Measurements from ENCODE around the gene PCDHA3. TPM values are rescaled to one million over a fixed set of nuclear protein-coding genes. Genes with fewer than 3 reads are reported as not detected.
A peak's percentile ranks its signal among the peaks of the same experiment; 100 is the strongest.
"Not testable (repeated sequence)": the region's sequence is repeated elsewhere in the genome, so short reads cannot be mapped to it uniquely, and the experiment has no call there.

PCDHA3 gene
- total RNA-seq, 1 donor from 2014 or later: not detected

DNA sequence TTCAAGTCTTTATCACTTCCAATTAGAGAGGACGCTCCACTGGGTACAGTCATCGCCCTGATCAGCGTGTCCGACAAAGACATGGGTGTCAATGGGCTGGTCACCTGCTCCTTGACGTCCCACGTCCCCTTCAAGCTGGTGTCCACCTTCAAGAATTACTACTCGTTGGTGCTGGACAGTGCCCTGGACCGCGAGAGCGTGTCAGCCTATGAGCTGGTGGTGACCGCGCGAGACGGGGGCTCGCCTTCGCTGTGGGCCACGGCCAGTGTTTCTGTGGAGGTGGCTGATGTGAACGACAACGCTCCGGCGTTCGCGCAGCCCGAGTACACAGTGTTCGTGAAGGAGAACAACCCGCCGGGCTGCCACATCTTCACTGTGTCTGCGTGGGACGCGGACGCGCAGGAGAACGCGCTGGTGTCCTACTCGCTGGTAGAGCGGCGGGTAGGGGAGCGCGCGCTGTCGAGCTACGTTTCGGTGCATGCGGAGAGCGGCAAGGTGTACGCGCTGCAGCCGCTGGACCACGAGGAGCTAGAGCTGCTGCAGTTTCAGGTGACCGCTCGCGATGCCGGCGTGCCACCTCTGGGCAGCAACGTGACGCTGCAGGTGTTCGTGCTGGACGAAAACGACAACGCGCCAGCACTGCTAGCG lies 7.5 kb downstream of the PCDHA3 start:
- DNase-seq; ATAC-seq (ENCODE audit: poor library complexity); intact Hi-C loops (cut with DNase I): not testable (repeated sequence)

DNA sequence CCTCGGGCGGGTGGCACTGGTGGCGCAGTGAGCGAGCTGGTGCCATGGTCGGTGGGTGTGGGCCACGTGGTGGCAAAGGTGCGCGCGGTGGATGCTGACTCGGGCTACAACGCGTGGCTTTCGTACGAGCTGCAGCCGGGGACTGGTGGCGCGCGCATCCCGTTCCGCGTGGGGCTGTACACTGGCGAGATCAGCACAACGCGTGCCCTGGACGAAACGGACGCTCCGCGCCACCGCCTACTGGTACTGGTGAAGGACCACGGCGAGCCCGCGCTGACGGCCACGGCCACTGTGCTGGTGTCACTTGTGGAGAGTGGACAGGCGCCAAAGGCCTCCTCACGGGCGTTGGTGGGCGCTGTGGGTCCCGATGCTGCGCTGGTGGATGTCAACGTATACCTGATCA lies 8.0 kb downstream of the PCDHA3 start:
- peak; percentile 39 for DNase-seq
- intact Hi-C loops (cut with DNase I): no loop called here
- no peak for ATAC-seq (ENCODE audit: poor library complexity)

DNA sequence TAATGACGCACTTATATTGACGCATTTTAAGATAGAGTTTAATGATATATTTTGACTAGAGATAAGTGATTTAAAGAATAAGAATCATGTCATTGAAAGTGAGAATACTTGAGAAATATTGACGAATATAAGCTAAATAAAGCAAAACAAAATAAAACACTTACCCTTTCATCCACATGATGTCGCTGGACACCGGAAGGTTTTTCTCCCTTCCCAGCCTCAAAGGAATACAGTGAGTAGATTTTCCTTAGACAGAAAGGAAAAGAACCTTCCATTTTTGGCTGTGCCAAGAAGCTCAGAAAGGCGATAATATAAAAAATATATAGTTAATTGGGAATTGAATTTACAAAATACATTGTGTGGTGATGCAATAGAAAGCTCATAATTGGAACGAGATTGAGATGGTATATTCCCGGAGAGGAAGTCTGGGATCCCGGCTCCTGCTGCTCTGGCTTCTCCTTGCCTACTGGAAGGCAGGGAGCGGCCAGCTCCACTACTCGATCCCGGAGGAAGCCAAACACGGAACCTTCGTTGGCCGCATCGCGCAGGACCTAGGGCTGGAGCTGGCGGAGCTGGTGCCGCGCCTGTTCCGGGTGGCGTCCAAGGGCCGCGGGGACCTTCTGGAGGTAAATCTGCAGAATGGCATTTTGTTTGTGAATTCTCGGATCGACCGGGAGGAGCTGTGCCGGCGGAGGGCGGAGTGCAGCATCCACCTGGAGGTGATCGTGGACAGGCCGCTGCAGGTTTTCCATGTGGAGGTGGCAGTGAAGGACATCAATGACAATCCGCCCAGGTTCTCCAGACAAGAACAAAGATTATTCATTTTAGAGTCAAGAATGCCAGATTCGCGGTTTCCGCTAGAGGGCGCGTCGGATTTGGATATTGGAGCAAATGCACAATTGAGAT lies 20.8 kb downstream of the PCDHA3 start, which contains the start of gene PCDHA5:
PCDHA5 (plus strand) TSS at position 239 of the 906 bp plus-strand sequence.
- intact Hi-C loops (cut with DNase I): no loop called here
- DNase-seq: peak; percentile 40
- ATAC-seq (ENCODE audit: poor library complexity): no peak

DNA sequence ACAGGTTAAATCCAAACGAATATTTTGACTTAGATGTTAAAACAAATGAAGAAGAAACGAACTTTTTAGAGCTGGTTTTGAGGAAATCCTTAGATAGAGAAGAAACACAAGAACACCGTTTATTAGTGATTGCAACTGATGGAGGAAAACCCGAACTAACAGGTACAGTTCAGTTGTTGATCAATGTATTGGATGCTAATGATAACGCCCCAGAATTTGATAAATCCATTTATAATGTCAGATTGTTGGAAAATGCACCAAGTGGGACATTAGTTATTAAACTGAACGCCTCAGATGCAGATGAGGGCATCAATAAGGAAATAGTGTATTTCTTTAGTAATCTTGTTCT lies 21.4 kb downstream of the PCDHA3 start:
- ATAC-seq (ENCODE audit: poor library complexity) (no peak), DNase-seq (no peak)
- intact Hi-C loops (cut with DNase I): no loop called here

DNA sequence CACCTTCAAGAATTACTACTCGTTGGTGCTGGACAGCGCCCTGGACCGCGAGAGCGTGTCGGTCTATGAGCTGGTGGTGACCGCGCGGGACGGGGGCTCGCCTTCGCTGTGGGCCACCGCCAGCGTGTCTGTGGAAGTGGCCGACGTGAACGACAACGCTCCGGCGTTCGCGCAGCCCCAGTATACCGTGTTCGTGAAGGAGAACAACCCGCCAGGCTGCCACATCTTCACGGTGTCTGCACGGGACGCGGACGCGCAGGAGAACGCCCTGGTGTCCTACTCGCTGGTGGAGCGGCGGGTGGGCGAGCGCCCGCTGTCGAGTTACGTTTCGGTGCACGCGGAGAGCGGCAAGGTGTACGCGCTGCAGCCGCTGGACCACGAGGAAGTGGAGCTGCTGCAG lies 22.1 kb downstream of the PCDHA3 start:
- ATAC-seq (ENCODE audit: poor library complexity); intact Hi-C loops (cut with DNase I); DNase-seq: not testable (repeated sequence)

DNA sequence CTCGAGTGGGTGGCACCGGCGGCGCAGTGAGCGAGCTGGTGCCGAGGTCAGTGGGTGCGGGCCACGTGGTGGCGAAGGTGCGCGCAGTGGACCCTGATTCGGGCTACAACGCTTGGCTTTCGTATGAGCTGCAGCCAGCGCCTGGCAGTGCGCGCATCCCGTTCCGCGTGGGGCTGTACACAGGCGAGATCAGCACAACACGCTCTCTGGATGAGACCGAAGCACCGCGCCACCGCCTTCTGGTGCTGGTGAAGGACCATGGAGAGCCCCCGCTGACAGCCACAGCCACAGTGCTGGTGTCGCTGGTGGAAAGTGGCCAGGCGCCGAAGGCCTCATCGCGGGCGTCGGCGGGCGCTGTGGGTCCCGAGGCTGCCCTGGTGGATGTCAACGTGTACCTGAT lies 22.6 kb downstream of the PCDHA3 start:
- no peak for ATAC-seq (ENCODE audit: poor library complexity)
- DNase-seq: peak; percentile 34
- intact Hi-C loops (cut with DNase I): no loop called here

DNA sequence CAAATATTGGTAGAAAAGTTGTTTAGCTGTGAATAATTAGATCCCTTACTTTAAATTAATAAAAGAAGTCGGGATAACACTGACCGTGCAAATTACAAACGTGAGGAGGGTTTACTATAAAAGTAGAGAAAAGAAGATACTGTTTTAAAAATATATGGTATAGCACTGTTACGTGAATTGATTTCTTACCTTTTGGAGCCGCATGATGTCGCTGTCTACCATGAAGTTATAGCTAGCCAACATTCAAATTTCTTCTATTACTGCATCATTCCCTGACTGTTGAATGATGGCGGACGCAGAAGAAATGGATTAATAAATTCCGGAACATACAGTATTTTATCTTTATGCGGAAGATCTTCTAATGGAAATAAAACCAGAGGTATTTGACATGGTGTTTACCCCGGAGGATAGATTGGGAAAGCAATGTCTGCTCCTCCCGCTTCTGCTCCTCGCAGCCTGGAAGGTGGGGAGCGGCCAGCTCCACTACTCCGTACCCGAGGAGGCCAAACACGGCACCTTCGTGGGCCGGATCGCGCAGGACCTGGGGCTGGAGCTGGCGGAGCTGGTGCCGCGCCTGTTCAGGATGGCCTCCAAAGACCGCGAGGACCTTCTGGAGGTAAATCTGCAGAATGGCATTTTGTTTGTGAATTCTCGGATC lies 27.0 kb downstream of the PCDHA3 start, which contains the start of gene PCDHA6:
PCDHA6 (plus strand) TSS at position 257 of the 658 bp plus-strand sequence; CDS start at position 389, 132 bp downstream.
- intact Hi-C loops (cut with DNase I): no loop called here
- no peak for ATAC-seq (ENCODE audit: poor library complexity)
- DNase-seq: no peak

DNA sequence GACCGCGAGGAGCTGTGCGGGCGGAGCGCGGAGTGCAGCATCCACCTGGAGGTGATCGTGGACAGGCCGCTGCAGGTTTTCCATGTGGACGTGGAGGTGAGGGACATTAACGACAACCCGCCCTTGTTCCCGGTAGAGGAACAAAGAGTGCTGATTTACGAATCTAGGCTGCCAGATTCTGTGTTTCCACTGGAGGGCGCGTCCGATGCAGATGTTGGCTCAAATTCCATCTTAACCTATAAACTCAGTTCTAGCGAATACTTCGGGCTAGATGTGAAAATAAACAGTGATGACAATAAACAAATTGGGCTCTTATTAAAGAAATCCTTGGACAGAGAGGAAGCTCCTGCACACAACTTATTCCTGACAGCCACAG lies 27.5 kb downstream of the PCDHA3 start:
- DNase-seq: no peak
- no peak for ATAC-seq (ENCODE audit: poor library complexity)
- intact Hi-C loops (cut with DNase I): no loop called here

DNA sequence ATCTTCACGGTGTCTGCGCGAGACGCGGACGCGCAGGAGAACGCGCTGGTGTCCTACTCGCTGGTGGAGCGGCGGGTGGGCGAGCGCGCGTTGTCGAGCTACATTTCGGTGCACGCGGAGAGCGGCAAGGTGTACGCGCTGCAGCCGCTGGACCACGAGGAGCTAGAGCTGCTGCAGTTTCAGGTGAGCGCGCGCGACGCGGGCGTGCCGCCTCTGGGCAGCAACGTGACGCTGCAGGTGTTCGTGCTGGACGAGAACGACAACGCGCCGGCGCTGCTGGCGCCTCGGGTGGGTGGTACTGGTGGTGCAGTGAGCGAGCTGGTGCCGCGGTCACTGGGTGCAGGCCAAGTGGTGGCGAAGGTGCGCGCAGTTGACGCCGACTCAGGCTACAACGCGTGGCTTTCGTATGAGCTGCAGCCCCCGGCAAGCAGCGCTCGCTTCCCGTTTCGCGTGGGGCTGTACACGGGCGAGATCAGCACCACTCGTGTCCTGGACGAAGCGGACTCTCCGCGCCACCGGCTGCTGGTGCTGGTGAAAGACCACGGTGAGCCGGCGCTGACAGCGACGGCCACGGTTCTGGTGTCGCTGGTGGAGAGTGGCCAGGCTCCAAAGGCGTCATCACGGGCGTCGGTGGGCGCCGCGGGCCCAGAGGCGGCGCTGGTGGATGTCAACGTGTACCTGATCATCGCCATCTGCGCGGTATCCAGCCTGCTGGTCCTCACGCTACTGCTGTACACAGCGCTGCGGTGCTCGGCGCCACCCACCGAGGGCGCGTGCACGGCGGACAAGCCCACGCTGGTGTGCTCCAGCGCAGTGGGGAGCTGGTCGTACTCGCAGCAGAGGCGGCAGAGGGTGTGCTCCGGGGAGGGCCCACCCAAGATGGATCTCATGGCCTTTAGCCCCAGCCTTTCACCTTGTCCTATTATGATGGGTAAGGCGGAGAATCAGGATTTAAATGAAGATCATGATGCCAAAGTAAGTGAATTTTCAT lies 28.9 kb downstream of the PCDHA3 start:
- intact Hi-C loops (cut with DNase I); DNase-seq; ATAC-seq (ENCODE audit: poor library complexity): not testable (repeated sequence)

DNA sequence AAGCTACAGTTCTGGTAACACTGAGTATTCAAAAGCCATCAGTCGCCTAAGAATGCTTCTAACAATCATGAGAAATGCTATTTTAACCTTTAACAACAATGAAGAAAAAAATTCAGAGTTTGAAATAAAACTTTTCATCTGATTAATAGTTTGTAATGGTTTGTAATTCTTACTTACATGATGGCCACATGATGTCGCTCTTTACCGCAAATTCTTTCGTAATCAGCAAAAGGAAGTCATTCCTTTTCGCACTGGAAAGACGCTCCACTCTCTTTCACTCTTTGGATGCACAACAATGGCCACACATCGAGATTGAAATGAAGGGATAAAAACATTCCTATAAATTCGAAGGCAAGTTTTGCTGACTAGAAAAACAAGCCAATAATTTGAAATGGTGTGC lies 33.1 kb downstream of the PCDHA3 start, which contains the start of gene PCDHA7:
PCDHA7 (plus strand) TSS at position 277 of the 400 bp plus-strand sequence; CDS start at position 392, 115 bp downstream.
- intact Hi-C loops (cut with DNase I): no loop called here
- no peak for DNase-seq
- no peak for ATAC-seq (ENCODE audit: poor library complexity)

DNA sequence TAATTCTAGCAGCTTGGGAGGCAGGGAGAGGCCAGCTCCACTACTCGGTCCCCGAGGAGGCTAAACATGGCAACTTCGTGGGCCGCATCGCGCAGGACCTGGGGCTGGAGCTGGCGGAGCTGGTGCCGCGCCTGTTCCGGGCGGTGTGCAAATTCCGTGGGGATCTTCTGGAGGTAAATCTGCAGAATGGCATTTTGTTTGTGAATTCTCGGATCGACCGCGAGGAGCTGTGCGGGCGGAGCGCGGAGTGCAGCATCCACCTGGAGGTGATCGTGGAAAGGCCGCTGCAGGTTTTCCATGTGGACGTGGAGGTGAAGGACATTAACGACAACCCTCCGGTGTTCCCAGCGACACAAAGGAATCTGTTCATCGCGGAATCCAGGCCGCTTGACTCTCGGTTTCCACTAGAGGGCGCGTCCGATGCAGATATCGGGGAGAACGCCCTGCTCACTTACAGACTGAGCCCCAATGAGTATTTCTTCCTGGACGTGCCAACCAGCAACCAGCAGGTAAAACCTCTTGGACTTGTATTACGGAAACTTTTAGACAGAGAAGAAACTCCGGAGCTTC lies 33.7 kb downstream of the PCDHA3 start:
- DNase-seq; intact Hi-C loops (cut with DNase I); ATAC-seq (ENCODE audit: poor library complexity): not testable (repeated sequence)

DNA sequence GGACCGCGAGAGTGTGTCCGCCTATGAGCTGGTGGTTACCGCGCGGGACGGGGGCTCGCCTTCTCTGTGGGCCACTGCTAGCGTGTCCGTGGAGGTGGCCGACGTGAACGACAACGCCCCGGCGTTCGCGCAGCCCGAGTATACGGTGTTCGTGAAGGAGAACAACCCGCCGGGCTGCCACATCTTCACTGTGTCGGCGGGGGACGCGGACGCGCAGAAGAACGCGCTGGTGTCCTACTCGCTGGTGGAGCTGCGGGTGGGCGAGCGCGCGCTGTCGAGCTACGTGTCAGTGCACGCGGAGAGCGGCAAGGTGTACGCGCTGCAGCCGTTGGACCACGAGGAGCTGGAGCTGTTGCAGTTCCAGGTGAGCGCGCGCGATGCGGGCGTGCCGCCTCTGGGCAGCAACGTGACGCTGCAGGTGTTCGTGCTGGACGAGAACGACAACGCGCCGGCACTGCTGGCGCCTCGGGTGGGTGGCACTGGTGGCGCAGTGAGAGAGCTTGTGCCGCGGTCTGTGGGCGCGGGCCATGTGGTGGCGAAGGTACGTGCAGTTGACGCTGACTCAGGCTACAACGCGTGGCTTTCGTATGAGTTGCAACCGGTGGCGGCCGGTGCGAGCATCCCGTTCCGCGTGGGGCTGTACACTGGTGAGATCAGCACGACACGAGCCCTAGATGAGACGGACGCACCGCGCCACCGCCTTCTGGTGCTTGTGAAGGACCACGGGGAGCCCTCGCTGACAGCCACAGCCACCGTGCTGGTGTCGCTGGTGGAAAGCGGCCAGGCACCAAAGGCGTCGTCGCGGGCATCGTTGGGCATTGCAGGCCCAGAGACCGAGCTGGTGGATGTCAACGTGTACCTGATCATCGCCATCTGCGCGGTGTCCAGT lies 35.0 kb downstream of the PCDHA3 start:
- DNase-seq: peak; percentile 33
- intact Hi-C loops (cut with DNase I): no loop called here
- no peak for ATAC-seq (ENCODE audit: poor library complexity)

DNA sequence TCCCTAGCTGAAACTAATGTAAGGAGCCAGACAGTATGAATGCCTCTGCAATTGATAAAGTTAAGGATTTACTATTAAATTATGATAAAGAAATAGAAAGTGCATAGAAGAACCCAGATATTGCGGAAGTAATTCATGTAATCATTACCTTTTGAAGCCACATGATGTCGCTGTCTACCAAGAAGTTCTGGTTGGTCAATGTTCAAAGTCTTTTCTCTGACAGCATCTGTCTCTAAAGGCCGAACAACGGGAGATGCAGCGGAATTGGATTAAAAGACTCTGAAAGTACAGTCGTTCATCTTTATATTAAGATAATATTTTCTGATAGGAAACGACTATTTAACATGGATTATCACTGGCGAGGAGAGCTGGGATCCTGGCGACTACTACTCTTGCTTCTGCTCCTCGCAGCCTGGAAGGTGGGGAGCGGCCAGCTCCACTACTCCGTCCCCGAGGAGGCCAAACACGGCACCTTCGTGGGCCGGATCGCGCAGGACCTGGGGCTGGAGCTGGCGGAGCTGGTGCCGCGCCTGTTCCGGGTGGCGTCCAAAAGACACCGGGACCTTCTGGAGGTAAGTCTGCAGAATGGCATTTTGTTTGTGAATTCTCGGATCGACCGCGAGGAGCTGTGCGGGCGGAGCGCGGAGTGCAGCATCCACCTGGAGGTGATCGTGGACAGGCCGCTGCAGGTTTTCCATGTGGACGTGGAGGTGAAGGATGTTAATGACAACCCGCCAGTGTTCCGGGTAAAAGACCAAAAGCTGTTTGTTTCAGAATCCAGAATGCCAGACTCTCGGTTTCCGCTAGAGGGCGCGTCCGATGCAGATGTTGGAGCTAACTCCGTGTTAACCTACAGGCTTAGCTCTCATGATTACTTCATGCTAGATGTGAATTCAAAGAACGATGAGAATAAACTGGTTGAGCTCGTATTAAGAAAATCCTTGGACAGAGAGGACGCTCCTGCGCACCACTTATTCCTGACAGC lies 40.4 kb downstream of the PCDHA3 start, which contains the start of gene PCDHA8:
PCDHA8 (plus strand) TSS at position 210 of the 985 bp plus-strand sequence; CDS start at position 345, 135 bp downstream.
- intact Hi-C loops (cut with DNase I): no loop called here
- no peak for ATAC-seq (ENCODE audit: poor library complexity)
- no peak for DNase-seq

DNA sequence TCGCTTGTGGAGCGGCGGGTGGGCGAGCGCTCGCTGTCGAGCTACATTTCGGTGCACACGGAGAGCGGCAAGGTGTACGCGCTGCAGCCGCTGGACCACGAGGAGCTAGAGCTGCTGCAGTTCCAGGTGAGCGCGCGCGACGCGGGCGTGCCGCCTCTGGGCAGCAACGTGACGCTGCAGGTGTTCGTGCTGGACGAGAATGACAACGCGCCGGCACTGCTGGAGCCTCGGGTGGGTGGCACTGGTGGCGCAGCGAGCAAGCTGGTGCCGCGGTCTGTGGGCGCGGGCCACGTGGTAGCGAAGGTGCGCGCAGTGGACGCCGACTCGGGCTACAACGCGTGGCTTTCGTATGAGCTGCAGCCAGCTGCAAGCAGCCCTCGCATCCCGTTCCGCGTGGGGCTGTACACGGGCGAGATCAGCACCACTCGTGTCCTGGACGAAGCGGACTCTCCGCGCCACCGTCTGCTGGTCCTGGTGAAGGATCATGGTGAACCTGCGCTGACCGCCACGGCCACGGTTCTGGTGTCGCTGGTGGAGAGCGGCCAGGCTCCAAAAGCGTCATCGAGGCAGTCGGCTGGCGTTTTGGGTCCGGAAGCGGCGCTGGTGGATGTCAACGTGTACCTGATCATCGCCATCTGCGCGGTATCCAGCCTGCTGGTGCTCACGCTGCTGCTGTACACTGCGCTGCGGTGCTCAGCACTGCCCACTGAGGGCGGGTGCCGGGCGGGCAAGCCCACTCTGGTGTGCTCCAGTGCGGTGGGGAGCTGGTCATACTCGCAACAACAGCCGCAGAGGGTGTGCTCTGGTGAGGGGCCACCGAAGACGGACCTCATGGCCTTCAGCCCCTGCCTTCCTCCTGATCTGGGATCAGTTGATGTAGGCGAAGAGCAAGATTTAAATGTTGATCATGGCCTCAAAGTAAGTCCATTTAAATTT lies 42.2 kb downstream of the PCDHA3 start:
- intact Hi-C loops (cut with DNase I): no loop called here
- ATAC-seq (ENCODE audit: poor library complexity) (no peak), DNase-seq (no peak)

All from Right ventricle myocardium superior (tissue), 1 donor.